DMS114 treated with DMSO at 0.1 percent for 48 hours (cell line): ENCODE data around the gene CDC14C.
A peak's percentile ranks its signal among the peaks of the same experiment; 100 is the strongest.
"Not testable (repeated sequence)": the region's sequence is repeated elsewhere in the genome, so short reads cannot be mapped to it uniquely, and the experiment has no call there.

Experiments used
- DNase-seq: peaks from one replicate; lab custom pipeline; 2025; ENCODE audit not compliant: unreplicated experiment; lab: John Stamatoyannopoulos, UW

Gene CDC14C

GRCh38 chr7:48924433-48924832, at the start of gene CDC14C:
Gene CDC14C, plus strand, starts transcription at chr7:48924547. Its CDS starts 126 bp downstream, at chr7:48924673.
- DNase-seq = no peak

- peak; percentile 21 for DNase-seq
Measured at GRCh38 chr7:48875045-48875916, 49.1 kb upstream of the CDC14C start.

DNA sequence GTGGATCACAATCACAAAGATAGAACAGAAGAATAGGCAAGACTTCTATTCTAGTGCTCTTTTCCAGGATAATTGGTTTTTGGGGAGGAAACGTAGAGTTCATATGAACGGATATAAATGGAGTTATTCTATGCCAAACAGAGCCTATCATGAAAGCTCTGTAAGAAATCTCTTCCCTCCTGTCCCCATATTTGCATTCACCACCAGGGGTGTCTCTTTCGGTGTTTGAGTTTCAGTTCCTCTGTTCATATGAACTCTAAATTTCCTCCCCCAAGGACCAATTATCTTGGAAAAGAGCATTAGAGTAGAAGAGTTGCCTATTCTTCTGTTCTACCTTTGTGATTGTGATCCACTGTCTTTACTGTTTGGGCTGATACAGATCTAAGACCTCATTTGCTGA, 48.3 kb upstream of the CDC14C start:
- DNase-seq = no peak

- no peak for DNase-seq
Measured at GRCh38 chr7:48880851-48881250, 43.5 kb upstream of the CDC14C start.

GRCh38 chr7:48887500-48887899, 36.8 kb upstream of the CDC14C start:
- no peak for DNase-seq

- DNase-seq = no peak
Measured at GRCh38 chr7:48894574-48894973, 29.8 kb upstream of the CDC14C start.

DNA sequence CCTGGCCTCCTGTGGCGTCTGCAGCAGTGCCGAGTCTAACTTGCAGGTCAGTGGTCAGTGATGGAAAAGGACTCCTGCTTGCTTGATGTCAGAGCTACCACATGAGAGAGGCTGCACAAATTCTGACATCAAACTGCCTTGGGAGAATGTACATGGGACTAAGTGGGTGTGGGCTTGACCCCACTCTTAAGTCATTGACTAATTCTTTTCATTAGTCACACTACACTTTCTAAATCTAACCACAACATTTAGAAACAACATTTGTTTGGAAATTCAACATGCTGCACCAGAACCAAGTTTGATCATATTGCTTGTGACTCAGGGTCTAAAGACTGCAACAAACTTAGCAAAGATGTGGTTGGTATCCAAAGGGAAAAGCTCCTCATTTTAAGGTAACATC, 24.4 kb upstream of the CDC14C start:
- DNase-seq = no peak

DNA sequence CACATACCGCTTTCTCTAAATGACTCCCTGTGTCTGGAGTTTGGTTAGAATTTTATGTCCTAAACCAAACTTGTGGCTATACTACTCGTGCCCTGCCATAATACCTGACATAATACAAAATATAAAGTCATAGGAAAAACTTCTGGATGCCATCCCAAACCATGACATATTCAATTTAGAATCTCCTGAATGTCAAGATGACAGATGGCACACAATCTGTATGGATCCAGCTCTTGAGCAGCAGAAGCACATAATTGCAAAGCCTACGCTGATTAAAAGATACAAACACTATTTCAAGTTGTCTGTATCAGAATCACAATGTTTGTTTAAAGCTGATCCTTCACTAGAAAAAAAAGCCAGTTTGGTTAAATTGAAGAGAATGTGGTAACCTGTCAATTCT, 22.4 kb upstream of the CDC14C start:
- no peak for DNase-seq

GRCh38 chr7:48904975-48905374, 19.4 kb upstream of the CDC14C start:
- DNase-seq = no peak

GRCh38 chr7:48905686-48906085, 18.7 kb upstream of the CDC14C start:
- not testable (repeated sequence) for DNase-seq

- DNase-seq = not testable (repeated sequence)
Measured at GRCh38 chr7:48909887-48910286, 14.5 kb upstream of the CDC14C start.

GRCh38 chr7:48931481-48931880, 7.1 kb downstream of the CDC14C start:
- no peak for DNase-seq

DNA sequence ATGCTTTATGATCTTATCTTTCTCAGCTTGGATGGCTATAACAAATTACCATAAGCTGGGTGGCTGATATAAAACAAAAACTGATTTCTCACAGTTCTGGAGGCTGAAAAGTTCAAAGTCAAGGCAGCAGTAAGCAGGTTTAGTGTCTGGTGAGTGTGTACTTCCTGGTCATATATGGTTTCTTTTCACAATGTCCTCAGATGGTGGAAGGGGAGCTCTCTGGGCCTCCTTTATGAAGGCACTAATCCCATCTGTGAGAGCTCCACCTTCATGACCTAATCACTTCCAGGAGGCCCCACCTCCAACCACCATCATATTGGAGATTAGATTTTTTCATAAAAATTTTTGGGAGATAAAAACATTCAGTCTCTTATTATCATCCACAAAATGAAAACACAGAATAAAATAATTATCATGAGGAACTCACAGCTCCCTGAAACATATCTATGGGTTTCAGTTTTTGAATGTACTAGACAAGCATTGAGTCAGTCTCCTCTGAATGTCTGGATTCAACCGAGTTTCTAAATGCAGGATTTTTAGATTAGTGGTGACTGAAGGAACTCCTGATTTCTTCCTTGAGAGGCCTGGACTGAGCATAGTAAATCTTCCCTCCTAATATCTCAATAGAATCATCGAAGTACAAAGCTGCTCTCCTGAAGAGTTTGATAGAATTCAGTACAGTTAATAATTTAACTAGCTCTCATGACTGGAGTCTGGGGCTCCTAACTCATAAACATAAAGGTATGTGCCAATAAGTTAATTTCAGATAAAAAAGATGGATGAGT, 8.0 kb downstream of the CDC14C start:
- DNase-seq = no peak

DNA sequence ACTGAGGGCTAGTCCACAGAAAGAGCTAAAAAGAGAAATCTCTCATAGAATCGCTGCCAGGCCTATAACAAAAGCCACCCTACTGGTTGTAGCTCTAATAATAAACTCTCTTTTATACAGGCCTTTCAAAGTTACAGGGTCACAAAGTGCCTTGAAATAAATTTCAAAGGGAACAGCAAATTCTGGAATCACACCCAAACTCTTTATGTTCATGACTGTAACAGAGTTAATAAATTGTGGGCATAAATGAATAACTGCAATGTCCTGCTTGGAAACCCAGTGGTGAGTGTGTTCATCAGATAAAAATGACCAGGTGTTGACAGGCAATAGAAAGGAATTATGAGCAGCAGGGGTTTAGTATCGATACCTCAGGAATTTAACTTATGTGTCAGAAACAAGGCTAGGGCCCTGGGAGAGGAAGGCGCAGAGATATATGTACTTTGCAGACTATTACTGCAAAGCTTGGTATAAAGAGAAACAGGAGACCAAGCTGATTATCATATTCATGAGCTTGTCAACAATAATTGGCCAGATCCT, 9.3 kb downstream of the CDC14C start:
- no peak for DNase-seq

DNA sequence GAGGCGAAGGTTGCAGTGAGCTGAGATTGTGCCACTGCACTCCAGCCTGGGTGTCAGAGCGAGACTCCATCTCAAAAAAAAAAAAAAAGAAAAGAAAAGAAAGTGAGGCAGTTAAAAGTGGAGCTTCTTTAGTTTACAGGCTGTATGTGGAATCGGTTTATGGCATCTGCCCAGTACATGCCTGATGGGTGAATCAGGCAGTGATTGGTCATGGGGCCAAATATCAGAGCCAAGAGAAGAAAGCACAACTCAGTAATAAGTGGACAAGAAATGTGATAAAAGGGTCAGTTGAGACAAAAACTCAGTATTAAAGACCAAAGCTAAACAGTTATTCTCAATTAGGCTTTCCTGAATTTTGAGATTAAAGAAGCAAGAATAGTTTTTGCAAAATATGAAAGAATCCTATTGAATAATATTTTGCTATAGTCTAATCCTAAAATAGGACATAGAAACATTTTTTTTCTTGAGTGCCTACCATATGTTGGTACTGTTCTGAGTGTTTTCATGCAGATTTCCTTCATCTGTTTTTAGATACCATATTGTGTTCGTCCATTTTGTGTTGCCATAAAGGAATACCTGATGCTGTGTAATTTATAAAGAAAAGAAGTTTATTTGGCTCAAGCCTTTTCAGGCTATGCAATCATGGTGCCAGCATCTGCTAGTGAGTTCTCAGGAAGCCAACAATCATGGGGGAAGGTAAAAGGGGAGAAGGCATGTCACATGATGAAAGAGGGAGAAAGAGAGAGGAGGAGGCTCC, 14.4 kb downstream of the CDC14C start:
- no peak for DNase-seq

DNA sequence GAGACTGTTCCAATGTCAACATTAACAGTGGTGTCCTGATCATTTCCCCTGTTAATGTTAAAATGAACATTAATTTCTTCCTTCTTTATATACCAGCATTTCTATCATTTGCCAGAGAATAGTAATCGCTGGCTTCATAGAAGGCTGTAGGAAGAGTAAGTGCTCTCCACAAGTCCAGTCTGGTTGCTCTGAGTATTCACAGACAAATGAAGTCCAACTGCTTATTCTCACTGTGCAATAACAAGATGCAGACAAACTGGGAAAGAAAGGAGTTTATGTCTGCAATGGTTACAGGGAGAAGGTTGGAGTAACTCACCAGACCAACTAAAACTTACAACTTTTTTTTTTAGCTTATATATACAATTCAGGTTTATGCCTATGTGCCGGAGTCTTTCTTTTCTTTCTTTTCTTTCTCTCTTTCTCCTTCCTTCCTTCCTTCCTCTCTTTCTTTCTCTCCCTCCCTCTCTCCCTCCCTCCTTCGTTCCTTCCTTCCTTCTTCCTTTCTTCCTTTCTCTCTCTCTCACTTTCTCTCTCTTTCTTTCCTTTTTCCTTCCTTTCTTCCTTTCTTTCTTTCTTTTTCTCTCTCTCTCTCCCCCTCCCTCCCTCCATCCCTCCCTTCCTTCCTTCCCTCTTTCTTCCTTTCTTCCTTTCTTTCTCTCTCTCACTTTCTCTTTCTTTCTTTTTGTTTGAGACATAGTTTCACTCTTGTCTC, 19.1 kb downstream of the CDC14C start:
- DNase-seq = no peak

DNA sequence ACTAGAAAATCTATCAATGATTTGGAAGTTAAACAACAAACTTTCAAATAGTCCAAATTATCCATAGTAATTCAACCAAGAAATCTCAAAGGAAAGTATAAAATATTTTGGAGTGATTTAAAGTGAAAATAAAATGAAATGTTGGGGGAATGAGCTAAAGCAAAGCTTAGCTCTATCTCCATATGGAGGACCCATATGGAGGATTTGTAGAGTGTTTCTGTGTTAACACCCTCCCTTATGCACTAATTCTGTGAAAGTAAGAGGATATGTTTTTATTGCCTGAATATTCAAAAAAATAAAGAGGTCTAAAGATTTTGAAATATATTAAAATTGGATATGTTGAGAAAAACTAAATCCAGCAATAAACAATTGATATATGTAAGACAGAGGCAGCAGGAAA, 31.6 kb downstream of the CDC14C start:
- no peak for DNase-seq

- DNase-seq = no peak
Measured at GRCh38 chr7:48959676-48960075, 35.3 kb downstream of the CDC14C start.

GRCh38 chr7:48962821-48963505, 38.6 kb downstream of the CDC14C start:
- no peak for DNase-seq

- DNase-seq = no peak
Measured at GRCh38 chr7:48964074-48964473, 39.7 kb downstream of the CDC14C start.
